ENCODE measurements around the gene WBP2NL.
"Not testable (repeated sequence)": the region's sequence is repeated elsewhere in the genome, so short reads cannot be mapped to it uniquely, and the experiment has no call there.

Gene WBP2NL

DNA sequence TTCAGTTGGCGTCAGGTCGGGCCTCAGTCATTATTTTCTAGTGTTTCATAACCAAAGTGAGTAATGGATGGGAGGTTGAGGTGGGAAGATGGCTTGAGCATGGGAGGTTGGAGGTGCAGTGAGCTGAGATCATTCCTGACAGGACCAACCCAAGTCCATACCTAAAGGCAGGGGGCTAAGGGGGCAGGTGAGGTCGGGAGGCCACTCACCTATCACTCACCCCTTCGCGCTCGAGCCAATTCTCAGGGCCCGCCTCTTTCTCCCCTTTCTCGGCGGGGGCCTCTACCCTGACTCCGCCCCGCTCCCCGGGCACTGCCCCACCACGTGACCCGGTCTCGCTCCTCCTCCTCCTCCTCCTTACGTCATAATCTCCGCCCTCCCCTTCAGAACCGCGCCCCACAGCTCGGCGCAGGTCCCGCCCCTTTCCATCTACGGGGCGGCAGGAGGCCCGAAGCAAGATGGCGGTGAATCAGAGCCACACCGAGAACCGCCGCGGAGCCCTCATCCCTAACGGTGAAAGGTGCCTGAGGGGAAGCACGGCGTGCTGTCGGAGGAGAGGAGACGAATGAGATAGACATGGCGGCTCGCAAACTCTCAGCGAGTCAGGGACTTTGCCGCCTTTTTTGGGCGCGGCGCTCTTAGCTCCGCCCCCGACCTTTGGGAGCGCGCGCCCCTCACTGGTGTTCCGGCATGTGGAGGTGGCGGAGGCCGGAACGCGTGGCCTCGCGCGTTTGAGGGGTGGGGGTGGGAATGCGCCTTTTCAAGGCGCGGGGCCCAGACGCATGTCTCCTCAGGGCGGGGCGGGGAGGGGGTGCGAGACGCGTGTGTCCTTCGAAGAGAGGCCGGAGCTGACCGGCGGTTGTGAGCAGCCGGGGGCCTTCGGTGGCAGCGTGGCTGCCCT, at the start of gene WBP2NL:
Gene WBP2NL (plus strand): TSS at position 428 of the 901 bp plus-strand sequence. CDS start 31 bp downstream, at position 459.
- H4K20me1 ChIP-seq (ENCODE audit: insufficient read depth, low read length, poor library complexity, severe bottlenecking), result no peaks in the 10 kb centered on the region
- H3K79me2 ChIP-seq (ENCODE audit: insufficient read depth, low read length), result no peaks in the 10 kb centered on the region
- no peaks in the 10 kb centered on the region for H3K4me1 ChIP-seq (ENCODE audit: insufficient read depth, low read length, poor library complexity, severe bottlenecking)
- TF ChIP-seq EZH2phosphoT487 (IDR thresholded peaks at IDR 0.05; ENCODE audit: borderline replicate concordance) (no peak), CTCF (conservative IDR thresholded peaks at IDR 0.05; ENCODE audit: low read length) (no peak)
- no peaks in the 10 kb centered on the region for H3K9me2 ChIP-seq (replicated peaks; ENCODE audit: low read depth, low read length)
- no peaks in the 10 kb centered on the region for H3K27me3 ChIP-seq (ENCODE audit: insufficient read depth, low read length, poor library complexity, severe bottlenecking)
- no peaks in the 10 kb centered on the region for H3K36me3 ChIP-seq (ENCODE audit: insufficient read depth, low read length)
- no peaks in the 10 kb centered on the region for H3K9me3 ChIP-seq (ENCODE audit: insufficient read depth, low read depth, low read length)
- H2AFZ ChIP-seq (ENCODE audit: low read length), result no peak within 1 kb of the TSS
- H3K4me2 ChIP-seq (ENCODE audit: low read depth, low read length, poor library complexity, severe bottlenecking), result no peak within 1 kb of the TSS
- no peak within 1 kb of the TSS for H3K4me3 ChIP-seq (ENCODE audit: low read length, poor library complexity, severe bottlenecking)
- no peak within 1 kb of the TSS for H3K9ac ChIP-seq (ENCODE audit: low read depth, low read length, poor library complexity, severe bottlenecking)
- H3F3A ChIP-seq (ENCODE audit: low read depth), result no peaks in the 10 kb centered on the region

GRCh38 chr22:41948928-41949296, 49.7 kb upstream of the WBP2NL start:
- not testable (repeated sequence) for H2AFZ ChIP-seq (ENCODE audit: low read length); H3K9me3 ChIP-seq (ENCODE audit: insufficient read depth, low read depth, low read length); H3K9me2 ChIP-seq (replicated peaks; ENCODE audit: low read depth, low read length); H3F3A ChIP-seq (ENCODE audit: low read depth); H3K27me3 ChIP-seq (ENCODE audit: insufficient read depth, low read length, poor library complexity, severe bottlenecking); H3K36me3 ChIP-seq (ENCODE audit: insufficient read depth, low read length)
- peaks cover 10% of the 10 kb centered on the region for H4K20me1 ChIP-seq (ENCODE audit: insufficient read depth, low read length, poor library complexity, severe bottlenecking)
- H3K9ac ChIP-seq (ENCODE audit: low read depth, low read length, poor library complexity, severe bottlenecking), result peak overlapping the region; percentile 52
- H3K79me2 ChIP-seq (ENCODE audit: insufficient read depth, low read length), result peaks cover 46% of the 10 kb centered on the region
- H3K4me2 ChIP-seq (ENCODE audit: low read depth, low read length, poor library complexity, severe bottlenecking), result peak overlapping the region; percentile 89
- peaks cover 44% of the 10 kb centered on the region for H3K4me1 ChIP-seq (ENCODE audit: insufficient read depth, low read length, poor library complexity, severe bottlenecking)
- H3K4me3 ChIP-seq (ENCODE audit: low read length, poor library complexity, severe bottlenecking), result peak overlapping the region; percentile 84

- H3F3A ChIP-seq (ENCODE audit: low read depth), result no peaks in the 10 kb centered on the region
- H3K4me2 ChIP-seq (ENCODE audit: low read depth, low read length, poor library complexity, severe bottlenecking), result peak overlapping the region; percentile 89
- no peaks in the 10 kb centered on the region for H3K9me2 ChIP-seq (replicated peaks; ENCODE audit: low read depth, low read length)
- H3K9ac ChIP-seq (ENCODE audit: low read depth, low read length, poor library complexity, severe bottlenecking), result peak overlapping the region; percentile 52
- H3K79me2 ChIP-seq (ENCODE audit: insufficient read depth, low read length), result peaks cover 41% of the 10 kb centered on the region
- no peak overlapping the region for H2AFZ ChIP-seq (ENCODE audit: low read length)
- H3K27me3 ChIP-seq (ENCODE audit: insufficient read depth, low read length, poor library complexity, severe bottlenecking), result no peaks in the 10 kb centered on the region
- peaks cover 7% of the 10 kb centered on the region for H3K36me3 ChIP-seq (ENCODE audit: insufficient read depth, low read length)
- no peaks in the 10 kb centered on the region for H3K9me3 ChIP-seq (ENCODE audit: insufficient read depth, low read depth, low read length)
- peaks cover 42% of the 10 kb centered on the region for H3K4me1 ChIP-seq (ENCODE audit: insufficient read depth, low read length, poor library complexity, severe bottlenecking)
- H3K4me3 ChIP-seq (ENCODE audit: low read length, poor library complexity, severe bottlenecking), result peak overlapping the region; percentile 84
- no peak for TF ChIP-seq EZH2phosphoT487 (IDR thresholded peaks at IDR 0.05; ENCODE audit: borderline replicate concordance)
- no peak for TF ChIP-seq CTCF (conservative IDR thresholded peaks at IDR 0.05; ENCODE audit: low read length)
- peaks cover 10% of the 10 kb centered on the region for H4K20me1 ChIP-seq (ENCODE audit: insufficient read depth, low read length, poor library complexity, severe bottlenecking)
Measured at GRCh38 chr22:41949297-41949965, 49.2 kb upstream of the WBP2NL start.
